NCI-H345 treated with DMSO at 0.1 percent for 48 hours (cell line): ENCODE measurements around the gene DHRS4L2.
A peak's percentile ranks its signal among the peaks of the same experiment; 100 is the strongest.
"Not testable (repeated sequence)": the region's sequence is repeated elsewhere in the genome, so short reads cannot be mapped to it uniquely, and the experiment has no call there.

Experiments used
- DNase-seq: peaks from one replicate; lab custom pipeline; 2025; ENCODE audit not compliant: unreplicated experiment; lab: John Stamatoyannopoulos, UW

Gene DHRS4L2

DNA sequence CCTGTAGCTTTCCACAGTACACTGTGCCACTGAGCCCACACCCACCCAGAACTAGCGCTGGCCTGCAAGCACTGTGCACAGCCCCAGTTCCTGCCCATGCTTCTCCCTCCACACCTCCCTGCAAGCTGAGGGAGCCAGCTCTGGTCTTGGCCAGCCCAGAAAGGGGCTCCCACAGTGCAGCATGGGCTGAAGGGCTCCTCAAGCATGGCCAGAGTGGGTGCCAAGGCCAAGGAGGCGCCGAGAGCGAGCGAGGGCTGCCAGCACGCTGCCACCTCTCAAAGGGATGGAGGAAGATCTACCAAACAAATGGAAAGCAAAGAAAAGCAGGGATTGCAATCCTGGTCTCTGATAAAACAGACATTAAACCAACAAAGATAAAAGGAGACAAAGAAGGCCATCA, 27.0 kb downstream of the DHRS4L2 start:
- not testable (repeated sequence) for DNase-seq

GRCh38 chr14:24018978-24019377, 30.2 kb downstream of the DHRS4L2 start:
- DNase-seq = not testable (repeated sequence)

GRCh38 chr14:24019944-24020343, 31.2 kb downstream of the DHRS4L2 start:
- not testable (repeated sequence) for DNase-seq

- not testable (repeated sequence) for DNase-seq
Observed at GRCh38 chr14:24020520-24020919, 31.8 kb downstream of the DHRS4L2 start.

- not testable (repeated sequence) for DNase-seq
Observed at GRCh38 chr14:24024939-24025418, 36.2 kb downstream of the DHRS4L2 start.

DNA sequence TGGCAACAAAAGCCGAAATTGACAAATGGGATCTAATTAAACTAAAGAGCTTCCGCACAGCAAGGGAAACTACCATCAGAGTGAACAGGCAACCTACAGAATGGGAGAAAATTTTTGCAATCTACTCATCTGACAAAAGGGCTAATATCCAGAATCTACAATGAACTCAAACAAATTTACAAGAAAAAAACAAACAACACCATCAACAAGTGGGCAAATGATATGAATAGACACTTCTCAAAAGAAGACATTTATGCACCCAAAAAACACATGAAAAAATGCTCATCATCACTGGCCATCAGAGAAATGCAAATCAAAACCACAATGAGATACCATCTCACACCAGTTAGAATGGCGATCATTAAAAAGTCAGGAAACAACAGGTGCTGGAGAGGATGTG, 41.0 kb downstream of the DHRS4L2 start:
- DNase-seq = not testable (repeated sequence)

GRCh38 chr14:24031331-24031730, 42.6 kb downstream of the DHRS4L2 start:
- not testable (repeated sequence) for DNase-seq

- DNase-seq = no peak
Observed at GRCh38 chr14:24032727-24033418, 44.1 kb downstream of the DHRS4L2 start.

- DNase-seq = not testable (repeated sequence)
Observed at GRCh38 chr14:24035769-24036168, 47.0 kb downstream of the DHRS4L2 start.

- peak; percentile 66 for DNase-seq
Observed at GRCh38 chr14:24036169-24036962, 47.6 kb downstream of the DHRS4L2 start.

- not testable (repeated sequence) for DNase-seq
Observed at GRCh38 chr14:24036963-24037657, 48.4 kb downstream of the DHRS4L2 start.

- DNase-seq = no peak
Observed at GRCh38 chr14:24037658-24038037, 48.9 kb downstream of the DHRS4L2 start.

DNA sequence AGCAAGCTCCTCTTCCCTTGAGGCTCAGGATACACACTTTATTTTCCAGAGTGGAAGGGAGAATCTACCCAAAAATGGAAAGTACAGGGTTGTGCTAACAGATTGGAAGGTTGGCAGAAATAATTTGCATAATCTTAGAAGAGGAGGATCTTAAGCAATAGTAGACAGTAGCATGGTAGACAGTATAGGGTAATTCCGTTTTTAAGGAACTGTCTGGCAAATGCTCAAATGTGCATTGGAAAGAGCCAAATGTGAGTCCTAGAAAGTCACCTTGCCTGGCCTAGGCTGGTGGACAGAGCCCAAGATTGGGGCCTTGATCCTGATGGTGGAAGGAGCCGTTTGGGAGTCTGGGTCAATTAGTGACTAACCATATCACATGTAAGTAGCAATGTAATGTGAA, 50.0 kb downstream of the DHRS4L2 start:
- no peak for DNase-seq

DNA sequence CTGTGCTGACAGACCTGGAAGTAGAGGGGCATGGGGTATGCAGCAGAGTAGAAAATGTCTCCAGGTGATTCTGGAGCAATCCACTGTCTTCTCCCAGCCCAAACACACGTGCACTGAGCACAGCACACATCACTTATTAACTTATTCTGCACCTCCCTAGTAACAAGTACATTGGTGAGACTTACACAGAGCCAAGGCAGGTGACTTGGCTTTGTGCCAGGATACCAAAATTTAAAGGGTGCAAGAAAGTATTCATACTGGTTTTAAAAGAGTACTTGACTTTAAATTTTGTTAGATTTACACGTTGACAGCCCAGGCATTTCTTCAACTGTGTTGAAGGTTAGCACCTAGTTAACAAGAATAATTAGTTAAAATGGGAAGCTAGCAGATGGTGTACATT, 52.0 kb downstream of the DHRS4L2 start:
- no peak for DNase-seq

DNA sequence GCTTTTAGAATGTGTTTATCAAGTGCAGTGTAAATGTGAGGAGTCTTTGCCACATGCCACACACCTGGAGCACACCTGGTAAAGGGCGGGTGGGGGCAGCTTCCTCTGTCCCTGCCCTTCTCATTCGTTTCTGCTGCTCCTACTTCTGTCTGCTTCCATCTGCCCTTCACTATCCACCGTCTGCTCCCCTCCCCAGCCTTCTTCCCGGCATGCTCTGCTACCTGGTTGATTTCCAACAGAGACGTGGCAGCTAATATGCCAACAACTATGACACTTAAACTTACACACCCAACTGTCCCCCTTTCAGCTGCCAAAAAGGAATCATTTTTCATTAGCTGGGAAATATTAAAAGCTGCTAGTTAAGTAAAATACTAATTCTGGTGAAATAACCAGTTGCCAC, 54.0 kb downstream of the DHRS4L2 start:
- no peak for DNase-seq

DNA sequence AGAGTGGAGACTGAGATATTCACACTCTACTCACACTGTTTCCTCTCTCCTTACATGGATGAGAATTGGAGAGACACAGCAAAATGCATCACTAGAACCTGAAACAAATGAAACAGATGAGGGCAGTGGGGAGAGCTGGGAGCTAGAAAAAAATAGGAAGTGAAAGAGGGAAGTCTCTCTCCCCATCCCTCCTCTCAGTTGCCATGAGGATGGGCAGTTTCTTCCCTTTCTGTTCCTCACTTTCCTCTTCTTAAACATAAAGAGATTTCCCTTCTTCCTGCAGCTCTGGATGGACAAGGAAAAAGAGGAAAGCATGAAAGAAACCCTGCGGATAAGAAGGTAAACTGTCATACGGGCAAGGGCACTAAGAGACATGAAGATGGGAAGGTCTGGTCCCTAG, 60.3 kb downstream of the DHRS4L2 start:
- DNase-seq = not testable (repeated sequence)

DNA sequence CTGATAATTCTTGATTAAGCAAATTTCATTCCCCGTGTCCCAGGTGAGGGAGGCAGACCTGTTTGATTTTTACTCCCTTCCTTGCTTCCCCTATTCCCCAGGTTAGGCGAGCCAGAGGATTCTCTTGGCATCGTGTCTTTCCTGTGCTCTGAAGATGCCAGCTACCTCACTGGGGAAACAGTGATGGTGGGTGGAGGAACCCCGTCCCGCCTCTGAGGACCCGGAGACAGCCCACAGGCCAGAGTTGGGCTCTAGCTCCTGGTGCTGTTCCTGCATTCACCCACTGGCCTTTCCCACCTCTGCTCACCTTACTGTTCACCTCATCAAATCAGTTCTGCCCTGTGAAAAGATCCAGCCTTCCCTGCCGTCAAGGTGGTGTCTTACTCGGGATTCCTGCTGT, 62.0 kb downstream of the DHRS4L2 start:
- not testable (repeated sequence) for DNase-seq

DNA sequence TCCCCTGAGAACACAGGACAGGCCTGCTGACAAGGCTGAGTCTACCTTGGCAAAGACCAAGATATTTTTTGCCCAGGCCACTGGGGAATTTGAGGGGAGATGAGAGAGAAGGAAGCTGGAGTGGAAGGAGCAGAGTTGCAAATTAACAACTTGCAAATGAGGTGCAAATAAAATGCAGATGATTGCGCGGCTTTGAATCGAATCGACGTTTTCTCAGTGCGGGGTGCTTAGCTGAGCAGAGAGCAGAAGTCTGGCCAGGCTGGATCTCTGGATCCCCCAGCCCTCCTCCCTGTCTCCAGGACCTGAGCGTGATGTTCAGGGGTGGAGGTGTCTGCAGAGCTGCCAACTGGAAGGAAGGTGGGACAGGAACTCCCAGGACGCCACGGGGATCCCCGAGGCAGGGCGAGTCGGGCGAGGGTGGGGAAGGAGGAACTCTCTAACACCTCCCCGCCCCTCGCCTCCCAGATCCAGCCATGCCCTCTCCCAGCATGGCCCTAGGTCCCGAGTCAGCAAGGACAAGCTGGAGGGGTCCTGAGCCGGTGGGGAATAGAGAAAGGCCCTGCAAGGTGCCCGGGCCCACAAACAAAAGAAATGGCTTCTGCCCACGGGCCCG, 62.6 kb downstream of the DHRS4L2 start:
- no peak for DNase-seq

DNA sequence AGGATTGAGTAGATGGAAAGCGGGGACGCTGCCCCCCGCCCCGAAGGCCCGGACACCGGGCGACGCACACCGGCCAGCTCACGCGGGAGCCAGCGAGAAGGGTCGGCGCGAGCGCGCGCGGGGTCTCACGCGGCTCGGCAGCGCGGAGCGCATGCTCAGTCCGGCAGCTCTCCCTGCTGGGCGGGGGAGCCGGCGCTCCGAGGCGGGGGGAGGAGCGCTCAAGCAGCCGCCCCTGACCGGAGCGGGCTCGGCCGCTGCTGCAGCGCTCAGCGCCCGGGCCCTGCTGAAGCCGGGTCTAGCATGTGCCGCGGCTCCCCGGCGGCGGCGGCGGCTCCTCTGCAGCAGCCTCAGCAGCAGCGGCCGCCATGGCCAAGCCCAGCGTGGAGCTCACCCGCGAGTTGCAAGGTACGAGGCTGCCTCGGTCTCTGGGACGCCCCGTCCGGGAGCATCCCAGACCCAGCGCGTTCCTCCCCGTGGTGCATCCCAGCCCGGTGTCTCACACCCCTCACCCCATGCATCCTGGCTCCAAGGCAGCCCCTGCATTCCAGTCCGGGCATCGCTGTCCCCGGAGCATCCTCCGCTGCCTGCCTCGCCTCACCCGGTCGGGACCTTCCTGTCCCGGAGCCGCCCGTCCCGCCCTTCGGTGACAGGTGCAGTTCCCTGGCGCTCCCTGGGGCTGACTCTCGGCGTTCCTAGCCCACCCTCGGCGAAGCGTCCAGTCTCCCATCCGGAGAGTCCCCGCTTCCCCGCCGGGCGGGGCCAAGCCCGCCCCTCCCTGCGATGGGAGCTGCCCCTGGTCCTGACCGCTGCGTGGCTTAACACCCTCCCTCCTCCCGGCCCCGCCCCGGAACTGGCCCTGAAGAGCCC, 63.3 kb downstream of the DHRS4L2 start, which contains the start of gene CARMIL3:
Gene CARMIL3, plus strand, starts transcription at position 221 of the 867 bp plus-strand sequence. Its CDS starts 145 bp downstream, at position 366.
- peak; percentile 27 for DNase-seq
